ENCODE data around the gene ZNF80.
"Not testable (repeated sequence)": the region's sequence is repeated elsewhere in the genome, so short reads cannot be mapped to it uniquely, and the experiment has no call there.

The ZNF80 gene

DNA sequence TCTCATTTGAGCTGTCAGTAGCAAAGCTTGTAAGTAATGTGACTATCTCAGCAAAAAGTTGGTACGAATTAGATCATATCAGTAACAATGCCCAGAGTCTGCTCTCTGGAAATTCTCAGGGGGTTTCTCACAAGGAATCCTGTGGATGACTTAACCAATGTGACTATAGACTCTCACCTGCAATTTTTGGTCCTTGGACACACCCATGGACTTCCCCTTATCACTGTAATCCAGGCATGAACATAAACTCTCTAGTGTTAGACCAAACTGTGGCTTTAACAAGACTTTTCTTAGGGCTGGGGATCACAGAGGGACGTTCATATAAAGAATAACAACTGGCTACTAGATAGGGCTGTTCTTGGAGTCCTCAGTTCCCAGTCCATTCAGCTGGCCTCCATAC lies 3.9 kb upstream of the ZNF80 start:
- TF ChIP-seq, protein P1, sequence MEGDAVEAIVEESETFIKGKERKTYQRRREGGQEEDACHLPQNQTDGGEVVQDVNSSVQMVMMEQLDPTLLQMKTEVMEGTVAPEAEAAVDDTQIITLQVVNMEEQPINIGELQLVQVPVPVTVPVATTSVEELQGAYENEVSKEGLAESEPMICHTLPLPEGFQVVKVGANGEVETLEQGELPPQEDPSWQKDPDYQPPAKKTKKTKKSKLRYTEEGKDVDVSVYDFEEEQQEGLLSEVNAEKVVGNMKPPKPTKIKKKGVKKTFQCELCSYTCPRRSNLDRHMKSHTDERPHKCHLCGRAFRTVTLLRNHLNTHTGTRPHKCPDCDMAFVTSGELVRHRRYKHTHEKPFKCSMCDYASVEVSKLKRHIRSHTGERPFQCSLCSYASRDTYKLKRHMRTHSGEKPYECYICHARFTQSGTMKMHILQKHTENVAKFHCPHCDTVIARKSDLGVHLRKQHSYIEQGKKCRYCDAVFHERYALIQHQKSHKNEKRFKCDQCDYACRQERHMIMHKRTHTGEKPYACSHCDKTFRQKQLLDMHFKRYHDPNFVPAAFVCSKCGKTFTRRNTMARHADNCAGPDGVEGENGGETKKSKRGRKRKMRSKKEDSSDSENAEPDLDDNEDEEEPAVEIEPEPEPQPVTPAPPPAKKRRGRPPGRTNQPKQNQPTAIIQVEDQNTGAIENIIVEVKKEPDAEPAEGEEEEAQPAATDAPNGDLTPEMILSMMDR (IDR thresholded peaks at IDR 0.05; ENCODE audit: insufficient read depth, low read length, poor library complexity, severe bottlenecking) = no peak
- no peak for DNase-seq (ENCODE audit: extremely low read depth, insufficient read length)

DNA sequence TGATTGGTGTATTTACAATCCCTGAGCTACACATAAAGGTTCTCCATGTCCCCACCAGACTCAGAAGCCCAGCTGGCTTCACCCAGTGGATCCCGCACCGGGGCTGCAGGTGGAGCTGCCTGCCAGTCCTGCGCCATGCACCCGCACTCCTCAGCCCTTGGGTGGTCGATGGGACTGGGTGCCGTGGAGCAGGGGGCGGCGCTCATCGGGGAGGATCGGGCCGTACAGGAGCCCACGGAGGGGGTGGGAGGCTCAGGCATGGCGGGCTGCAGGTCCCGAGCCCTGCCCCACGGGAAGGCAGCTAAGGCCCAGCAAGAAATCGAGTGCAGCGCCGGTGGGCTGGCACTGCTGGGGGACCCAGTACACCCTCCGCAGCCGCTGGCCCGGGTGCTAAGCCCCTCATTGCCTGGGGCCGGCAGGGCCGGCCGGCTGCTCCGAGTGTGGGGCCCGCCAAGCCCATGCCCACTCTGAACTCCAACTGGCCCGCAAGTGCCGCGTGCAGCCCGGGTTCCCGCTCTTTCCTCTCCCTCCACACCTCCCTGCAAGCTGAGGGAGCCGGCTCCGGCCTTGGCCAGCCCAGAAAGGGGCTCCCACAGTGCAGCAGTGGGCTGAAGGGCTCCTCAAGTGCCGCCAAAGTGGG lies 888 bp upstream of the ZNF80 start:
- not testable (repeated sequence) for H3K27me3 ChIP-seq (replicated peaks; ENCODE audit: control insufficient read depth, insufficient read depth, low read length); H3K36me3 ChIP-seq (ENCODE audit: control insufficient read depth, insufficient read depth, low read length); DNase-seq (ENCODE audit: extremely low read depth, insufficient read length); H3K4me3 ChIP-seq (replicated peaks; ENCODE audit: low read depth, low read length)

More for the DNA sequence above, 3.9 kb upstream of the ZNF80 start:
- no peak overlapping the region for H3K4me3 ChIP-seq (replicated peaks; ENCODE audit: low read depth, low read length)
- H3K36me3 ChIP-seq (ENCODE audit: control insufficient read depth, insufficient read depth, low read length) = no peaks in the 10 kb centered on the region
- H3K27me3 ChIP-seq (replicated peaks; ENCODE audit: control insufficient read depth, insufficient read depth, low read length) = no peaks in the 10 kb centered on the region

DNA sequence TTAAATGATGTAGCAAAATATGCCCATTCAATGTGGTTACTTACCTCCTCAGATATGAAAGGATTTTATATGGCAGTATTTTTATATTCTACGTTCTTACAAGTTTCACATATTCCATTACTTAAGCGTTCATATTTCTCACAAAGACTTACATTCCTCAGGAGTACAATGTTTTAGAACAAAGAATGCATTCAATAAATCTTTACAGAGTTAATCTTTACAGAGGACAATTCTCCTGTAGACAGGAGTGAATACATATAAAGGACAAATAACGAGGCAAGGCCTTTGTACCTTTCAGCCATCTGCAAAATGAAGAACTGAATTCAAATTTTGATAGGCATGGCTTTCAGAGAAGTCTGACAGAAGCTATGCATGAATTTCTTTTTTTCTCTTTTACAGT lies 1.9 kb downstream of the ZNF80 start:
- H3K27me3 ChIP-seq (replicated peaks; ENCODE audit: control insufficient read depth, insufficient read depth, low read length) = no peaks in the 10 kb centered on the region
- TF ChIP-seq, protein P1 (IDR thresholded peaks at IDR 0.05; ENCODE audit: insufficient read depth, low read length, poor library complexity, severe bottlenecking) = no peak
- H3K4me3 ChIP-seq (replicated peaks; ENCODE audit: low read depth, low read length) = no peak overlapping the region
- no peak for DNase-seq (ENCODE audit: extremely low read depth, insufficient read length)
- no peaks in the 10 kb centered on the region for H3K36me3 ChIP-seq (ENCODE audit: control insufficient read depth, insufficient read depth, low read length)

DNA sequence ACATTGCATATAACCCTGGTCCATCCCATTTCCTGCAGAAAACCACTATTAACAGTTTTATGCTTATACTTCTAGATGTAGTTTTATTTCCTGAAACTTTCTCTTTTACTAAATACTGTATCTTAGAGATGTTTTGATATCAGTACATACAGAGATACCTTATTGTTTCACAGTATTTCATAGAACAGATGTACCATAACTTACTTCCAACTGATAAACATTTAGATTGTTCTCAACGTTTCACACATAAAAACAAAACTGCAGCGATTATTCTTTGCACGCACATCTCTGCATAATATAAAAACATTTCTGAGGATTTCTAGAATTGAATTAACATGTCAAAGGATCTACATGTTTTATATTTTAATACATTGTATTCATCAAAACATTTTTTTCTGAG lies 2.6 kb downstream of the ZNF80 start:
- DNase-seq (ENCODE audit: extremely low read depth, insufficient read length) = no peak
- H3K27me3 ChIP-seq (replicated peaks; ENCODE audit: control insufficient read depth, insufficient read depth, low read length) = no peaks in the 10 kb centered on the region
- TF ChIP-seq, protein P1 (IDR thresholded peaks at IDR 0.05; ENCODE audit: insufficient read depth, low read length, poor library complexity, severe bottlenecking) = no peak
- H3K4me3 ChIP-seq (replicated peaks; ENCODE audit: low read depth, low read length) = no peak overlapping the region
- H3K36me3 ChIP-seq (ENCODE audit: control insufficient read depth, insufficient read depth, low read length) = no peaks in the 10 kb centered on the region

DNA sequence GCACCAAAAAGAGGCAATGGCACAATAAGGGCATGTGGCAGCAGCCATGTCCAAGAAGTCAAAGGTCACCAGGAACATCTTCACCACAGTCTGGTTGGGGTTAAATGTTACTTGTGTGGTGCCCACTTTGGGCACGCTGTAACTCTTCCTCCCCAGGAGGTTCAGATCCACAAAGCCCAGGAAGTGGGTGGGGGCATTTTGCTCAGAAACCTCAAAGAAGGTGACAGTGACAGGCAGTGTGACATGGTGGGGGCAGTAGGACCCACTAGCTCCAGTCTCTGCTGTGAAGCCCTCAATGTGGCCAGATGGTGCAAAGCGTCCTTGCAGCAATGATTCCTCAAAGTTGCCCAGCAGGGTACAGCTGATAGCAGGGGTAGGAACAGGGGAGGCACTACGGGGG lies 5.8 kb downstream of the ZNF80 start:
- TF ChIP-seq, protein P1 (IDR thresholded peaks at IDR 0.05; ENCODE audit: insufficient read depth, low read length, poor library complexity, severe bottlenecking) = no peak
- H3K27me3 ChIP-seq (replicated peaks; ENCODE audit: control insufficient read depth, insufficient read depth, low read length) = no peaks in the 10 kb centered on the region
- no peak overlapping the region for H3K4me3 ChIP-seq (replicated peaks; ENCODE audit: low read depth, low read length)
- DNase-seq (ENCODE audit: extremely low read depth, insufficient read length) = no peak
- no peaks in the 10 kb centered on the region for H3K36me3 ChIP-seq (ENCODE audit: control insufficient read depth, insufficient read depth, low read length)

DNA sequence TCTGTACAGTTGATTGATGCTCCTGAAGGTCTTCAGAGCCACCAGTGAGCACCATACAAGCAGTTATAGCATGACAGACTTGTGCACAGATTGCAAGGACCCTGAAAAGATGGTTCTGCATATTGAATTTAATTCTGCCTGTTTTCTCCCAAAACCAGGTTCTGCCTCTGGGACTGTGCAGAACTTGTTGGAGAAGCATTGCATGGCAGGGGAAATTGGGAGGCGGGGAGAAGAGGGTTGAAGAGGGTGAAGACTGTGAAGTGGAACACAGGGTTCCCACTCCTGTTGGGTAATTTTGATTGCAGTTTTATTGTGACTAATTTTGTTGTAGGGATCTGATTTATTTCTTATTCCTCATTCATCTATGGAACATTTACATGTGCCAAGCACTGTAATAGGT lies 10.3 kb downstream of the ZNF80 start:
- TF ChIP-seq, protein P1 (IDR thresholded peaks at IDR 0.05; ENCODE audit: insufficient read depth, low read length, poor library complexity, severe bottlenecking) = no peak
- H3K4me3 ChIP-seq (replicated peaks; ENCODE audit: low read depth, low read length) = no peak overlapping the region

More for the DNA sequence above, 10.3 kb downstream of the ZNF80 start:
- Histone ChIP-seq H3K36me3 (ENCODE audit: control insufficient read depth, insufficient read depth, low read length) (no peaks in the 10 kb centered on the region), H3K27me3 (replicated peaks; ENCODE audit: control insufficient read depth, insufficient read depth, low read length) (no peaks in the 10 kb centered on the region)
- no peak for DNase-seq (ENCODE audit: extremely low read depth, insufficient read length)
